ENCODE data around the gene NOL4.

DNA sequence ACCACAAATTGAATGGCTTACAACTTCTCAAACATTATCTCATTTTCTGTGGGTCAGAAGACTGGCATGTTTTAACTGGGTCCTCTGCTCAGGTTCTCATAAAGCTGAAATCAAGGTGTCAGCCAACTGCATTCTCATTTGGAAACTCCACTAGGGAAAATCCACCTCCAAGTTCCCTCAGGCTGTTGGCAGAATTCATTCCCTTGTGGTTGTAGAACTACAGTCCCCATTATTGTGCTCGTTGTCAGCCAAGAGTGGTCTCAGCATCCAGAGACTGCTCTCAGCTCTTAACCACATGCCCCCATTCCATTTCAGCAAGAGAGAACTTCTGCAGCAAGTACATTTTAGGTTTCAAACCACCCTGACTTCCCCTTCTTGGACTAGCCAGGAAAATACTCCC is 12.2 kb downstream of the NOL4 start:
- TF ChIP-seq CREB1 (CRISPR knock-in tag; IDR thresholded peaks at IDR 0.05; ENCODE audit: low read depth) (no peak), POLR2AphosphoS5 (IDR thresholded peaks at IDR 0.05; ENCODE audit: low read depth) (no peak), ZNF114 (CRISPR knock-in tag; IDR thresholded peaks at IDR 0.05) (no peak), EZH2phosphoT487 (IDR thresholded peaks at IDR 0.05; ENCODE audit: unreplicated experiment) (no peak), EZH2 (IDR thresholded peaks at IDR 0.05; ENCODE audit: low read depth, unreplicated experiment) (no peak), JUNB (IDR thresholded peaks at IDR 0.05; ENCODE audit: unreplicated experiment) (no peak)
- TF ChIP-seq, protein P1, sequence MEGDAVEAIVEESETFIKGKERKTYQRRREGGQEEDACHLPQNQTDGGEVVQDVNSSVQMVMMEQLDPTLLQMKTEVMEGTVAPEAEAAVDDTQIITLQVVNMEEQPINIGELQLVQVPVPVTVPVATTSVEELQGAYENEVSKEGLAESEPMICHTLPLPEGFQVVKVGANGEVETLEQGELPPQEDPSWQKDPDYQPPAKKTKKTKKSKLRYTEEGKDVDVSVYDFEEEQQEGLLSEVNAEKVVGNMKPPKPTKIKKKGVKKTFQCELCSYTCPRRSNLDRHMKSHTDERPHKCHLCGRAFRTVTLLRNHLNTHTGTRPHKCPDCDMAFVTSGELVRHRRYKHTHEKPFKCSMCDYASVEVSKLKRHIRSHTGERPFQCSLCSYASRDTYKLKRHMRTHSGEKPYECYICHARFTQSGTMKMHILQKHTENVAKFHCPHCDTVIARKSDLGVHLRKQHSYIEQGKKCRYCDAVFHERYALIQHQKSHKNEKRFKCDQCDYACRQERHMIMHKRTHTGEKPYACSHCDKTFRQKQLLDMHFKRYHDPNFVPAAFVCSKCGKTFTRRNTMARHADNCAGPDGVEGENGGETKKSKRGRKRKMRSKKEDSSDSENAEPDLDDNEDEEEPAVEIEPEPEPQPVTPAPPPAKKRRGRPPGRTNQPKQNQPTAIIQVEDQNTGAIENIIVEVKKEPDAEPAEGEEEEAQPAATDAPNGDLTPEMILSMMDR (conservative IDR thresholded peaks at IDR 0.05; ENCODE audit: low read depth in 2 of 2): no peak
- TF ChIP-seq, protein P2, sequence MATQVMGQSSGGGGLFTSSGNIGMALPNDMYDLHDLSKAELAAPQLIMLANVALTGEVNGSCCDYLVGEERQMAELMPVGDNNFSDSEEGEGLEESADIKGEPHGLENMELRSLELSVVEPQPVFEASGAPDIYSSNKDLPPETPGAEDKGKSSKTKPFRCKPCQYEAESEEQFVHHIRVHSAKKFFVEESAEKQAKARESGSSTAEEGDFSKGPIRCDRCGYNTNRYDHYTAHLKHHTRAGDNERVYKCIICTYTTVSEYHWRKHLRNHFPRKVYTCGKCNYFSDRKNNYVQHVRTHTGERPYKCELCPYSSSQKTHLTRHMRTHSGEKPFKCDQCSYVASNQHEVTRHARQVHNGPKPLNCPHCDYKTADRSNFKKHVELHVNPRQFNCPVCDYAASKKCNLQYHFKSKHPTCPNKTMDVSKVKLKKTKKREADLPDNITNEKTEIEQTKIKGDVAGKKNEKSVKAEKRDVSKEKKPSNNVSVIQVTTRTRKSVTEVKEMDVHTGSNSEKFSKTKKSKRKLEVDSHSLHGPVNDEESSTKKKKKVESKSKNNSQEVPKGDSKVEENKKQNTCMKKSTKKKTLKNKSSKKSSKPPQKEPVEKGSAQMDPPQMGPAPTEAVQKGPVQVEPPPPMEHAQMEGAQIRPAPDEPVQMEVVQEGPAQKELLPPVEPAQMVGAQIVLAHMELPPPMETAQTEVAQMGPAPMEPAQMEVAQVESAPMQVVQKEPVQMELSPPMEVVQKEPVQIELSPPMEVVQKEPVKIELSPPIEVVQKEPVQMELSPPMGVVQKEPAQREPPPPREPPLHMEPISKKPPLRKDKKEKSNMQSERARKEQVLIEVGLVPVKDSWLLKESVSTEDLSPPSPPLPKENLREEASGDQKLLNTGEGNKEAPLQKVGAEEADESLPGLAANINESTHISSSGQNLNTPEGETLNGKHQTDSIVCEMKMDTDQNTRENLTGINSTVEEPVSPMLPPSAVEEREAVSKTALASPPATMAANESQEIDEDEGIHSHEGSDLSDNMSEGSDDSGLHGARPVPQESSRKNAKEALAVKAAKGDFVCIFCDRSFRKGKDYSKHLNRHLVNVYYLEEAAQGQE (IDR thresholded peaks at IDR 0.05; ENCODE audit: unreplicated experiment): no peak

All from GM23338 (cell line).